HUDEP-2 (cell line): ENCODE data around the gene SIK3.
"Not testable (repeated sequence)": the region's sequence is repeated elsewhere in the genome, so short reads cannot be mapped to it uniquely, and the experiment has no call there.

Experiments used
- DNase-seq, 76 experiments: peaks; one replicate each; lab custom pipeline; 2025; ENCODE audit not compliant: unreplicated experiment in 76 of 76; lab: John Stamatoyannopoulos, UW

The SIK3 gene

GRCh38 chr11:117098269-117099232 lies at the start of gene SIK3:
TSS of gene SIK3 (minus strand) at chr11:117098428. CDS start at chr11:117098415, 13 bp downstream.
- DNase-seq, result peak in 74 of 76 experiments; percentile 15 to 94 (median 86)

DNA sequence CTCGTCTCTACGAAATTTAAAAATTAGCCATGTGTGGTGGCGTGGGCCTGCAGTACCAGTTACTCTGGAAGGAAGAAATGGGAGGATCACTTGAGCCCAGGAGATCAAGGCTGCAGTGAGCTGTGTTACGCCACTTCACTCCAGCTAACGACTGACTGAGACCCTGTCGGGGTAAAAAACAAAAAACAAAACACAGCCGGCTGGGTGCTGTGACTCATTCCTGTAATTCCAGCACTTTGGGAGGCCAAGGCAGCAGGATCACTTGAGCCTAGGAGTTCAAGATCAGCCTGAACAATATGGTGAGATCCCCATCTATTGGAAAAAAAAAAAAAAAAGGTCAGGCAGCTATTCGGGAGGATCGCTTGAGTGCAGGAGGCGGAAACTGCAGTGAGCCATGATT lies 48.3 kb upstream of the SIK3 start:
- no peak for DNase-seq

DNA sequence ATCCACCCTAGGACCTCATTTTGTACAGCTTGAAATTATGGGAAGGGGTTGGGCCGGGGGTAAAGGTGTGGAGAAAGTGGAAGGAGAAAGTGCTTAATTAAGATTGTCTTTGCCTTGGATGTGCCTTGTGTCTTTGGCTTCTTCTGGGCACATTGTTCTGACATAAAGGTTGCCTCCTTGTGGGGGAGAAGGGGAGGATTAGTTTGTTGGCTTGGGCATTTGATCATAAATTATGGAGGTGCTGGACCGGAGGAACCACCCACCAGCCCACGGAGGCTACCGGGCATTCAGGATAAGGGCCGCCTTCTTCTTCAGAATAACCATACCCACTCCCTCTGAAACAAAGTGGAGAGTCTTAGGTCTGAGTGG lies 47.1 kb upstream of the SIK3 start:
- DNase-seq, result peak in 37 of 76 experiments; percentile 2 to 56 (median 27)

GRCh38 chr11:117144477-117145392 lies 46.5 kb upstream of the SIK3 start:
- peak in 52 of 76 experiments; percentile 2 to 70 (median 41) for DNase-seq

DNA sequence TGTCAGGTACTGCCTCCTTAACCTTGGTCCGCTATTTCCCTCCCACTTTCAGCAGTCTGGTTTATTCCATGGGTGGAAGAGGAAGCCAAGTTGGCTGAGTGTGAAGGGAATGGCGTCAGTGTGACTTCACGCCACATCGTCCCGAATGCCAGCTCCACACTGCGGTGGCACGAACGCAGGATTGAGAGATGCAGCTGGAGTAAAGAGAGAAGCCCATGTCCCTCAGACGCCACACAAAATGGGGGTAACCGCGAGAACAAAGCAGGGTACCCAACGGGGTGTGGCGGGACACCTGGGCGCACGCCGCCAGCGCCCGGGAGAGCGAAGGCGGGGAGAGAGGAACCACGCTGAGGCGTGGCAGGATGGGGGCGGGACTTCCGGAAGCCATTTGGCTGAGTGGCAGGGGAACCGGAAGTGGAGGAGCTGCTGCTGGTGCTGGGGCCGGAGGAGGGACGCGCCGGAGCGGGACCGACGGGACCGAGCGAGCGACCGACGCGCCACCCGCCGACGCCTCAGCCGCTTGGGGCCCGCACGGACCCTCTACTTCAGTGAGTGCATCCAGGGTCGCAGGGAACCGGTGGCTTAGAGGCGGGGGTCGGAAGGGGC lies 45.7 kb upstream of the SIK3 start, which contains the start of gene PAFAH1B2:
TSS of gene PAFAH1B2 (plus strand) at position 417 of the 606 bp plus-strand sequence. CDS start 8,161 bp downstream, outside the sequence.
- DNase-seq, result peak in 75 of 76 experiments; percentile 66 to 95 (median 88)

GRCh38 chr11:117143390-117143789 lies 45.2 kb upstream of the SIK3 start:
- DNase-seq, result peak in 52 of 76 experiments; percentile 2 to 56 (median 24)

DNA sequence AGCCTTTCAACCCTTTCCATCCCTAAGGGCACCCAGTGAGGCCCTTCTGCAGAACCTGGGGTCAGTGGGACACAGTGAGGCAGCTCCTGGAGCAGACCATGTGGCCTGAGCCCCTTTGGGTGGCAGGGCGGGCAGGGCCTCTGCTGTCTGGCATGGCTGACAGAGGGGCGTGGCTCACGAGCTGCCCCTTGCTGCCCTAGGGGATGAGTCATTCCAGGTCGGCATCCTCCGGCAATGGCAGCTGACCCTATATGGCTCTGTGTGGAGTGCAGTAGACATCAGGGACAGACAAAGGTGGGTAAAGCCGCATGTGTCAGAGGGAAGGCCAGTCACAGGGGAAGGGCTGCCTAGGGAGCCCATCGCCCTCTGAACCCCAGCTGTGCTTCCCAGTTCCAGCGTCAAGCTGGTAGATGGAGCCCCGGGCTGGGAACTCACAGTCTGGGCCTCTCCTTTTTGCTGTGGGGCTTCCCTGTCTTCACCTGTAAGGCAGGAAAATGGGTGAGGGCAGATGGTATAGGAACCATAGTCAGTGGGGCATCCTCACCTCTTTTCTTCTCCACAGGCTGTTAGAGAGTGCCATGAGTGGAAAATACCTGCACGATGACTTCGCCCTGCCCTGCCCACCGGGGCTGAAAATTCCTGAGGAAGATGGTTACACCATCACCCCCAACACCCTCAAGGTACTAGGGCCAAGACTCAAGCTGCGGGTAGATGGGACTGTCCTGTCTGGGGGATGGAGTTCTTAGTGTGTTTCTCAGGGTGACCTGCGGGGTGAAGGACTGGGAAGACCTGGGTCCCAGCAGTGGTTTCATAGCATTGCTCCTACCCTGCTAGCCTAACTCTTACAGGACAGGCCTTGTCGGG lies 39.2 kb upstream of the SIK3 start:
- not testable (repeated sequence) for DNase-seq

DNA sequence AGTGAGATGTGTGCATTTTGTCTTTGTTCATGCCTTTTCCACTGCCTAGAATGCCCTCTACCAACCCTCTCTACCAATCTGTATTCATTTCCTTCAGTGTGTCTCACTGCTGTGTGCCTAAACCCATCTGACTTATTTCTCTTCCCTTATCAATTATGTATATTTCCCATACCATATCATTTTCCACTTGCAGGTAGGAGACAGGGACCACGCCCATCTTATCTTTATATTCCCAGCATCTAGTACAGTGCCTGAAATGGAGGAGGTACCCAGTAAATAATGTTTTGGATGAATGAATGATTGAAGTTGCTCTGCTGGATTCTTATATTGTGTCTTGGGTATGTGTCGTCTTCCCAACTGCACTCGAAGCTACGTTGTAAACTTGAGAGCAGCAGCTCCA lies 36.8 kb upstream of the SIK3 start:
- peak in 8 of 76 experiments; percentile 6 to 51 (median 24) for DNase-seq

DNA sequence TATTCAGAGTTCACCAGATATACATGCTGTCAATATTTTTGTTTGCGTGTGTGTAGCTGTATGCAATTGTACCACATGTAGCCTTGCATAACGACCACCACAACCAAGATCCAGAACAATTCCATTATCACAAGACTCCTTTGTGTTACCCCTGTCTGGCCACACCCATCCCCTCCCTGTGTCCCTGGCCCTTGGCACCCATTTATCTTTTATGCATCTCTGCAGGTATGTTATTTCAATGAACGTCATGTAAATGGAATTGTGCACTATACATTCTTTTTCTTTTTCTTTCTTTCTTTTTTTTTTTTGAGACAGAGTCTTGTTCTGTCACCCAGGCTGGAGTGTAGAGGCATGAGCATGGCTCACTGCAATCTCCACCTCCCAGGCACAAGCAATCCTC lies 36.2 kb upstream of the SIK3 start:
- no peak for DNase-seq

DNA sequence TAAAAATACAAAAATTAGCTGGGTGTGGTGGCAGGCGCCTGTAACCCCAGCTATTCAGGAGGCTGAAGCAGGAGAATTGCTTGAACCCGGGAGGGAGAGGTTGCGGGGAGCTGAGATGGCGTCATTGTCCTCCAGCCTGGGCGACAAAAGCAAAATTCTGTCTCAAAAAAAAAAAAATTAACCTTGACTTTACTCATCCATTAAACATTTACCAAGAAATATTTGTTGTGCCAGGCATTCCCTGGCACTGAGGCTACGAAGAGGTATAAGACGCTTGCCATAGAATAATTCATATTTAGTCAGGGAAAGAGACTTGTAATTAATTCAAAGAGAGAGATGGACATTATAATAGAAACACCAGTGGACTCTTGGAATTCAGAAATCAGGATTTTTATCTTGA lies 32.7 kb upstream of the SIK3 start:
- no peak for DNase-seq

GRCh38 chr11:117130396-117130795 lies 32.2 kb upstream of the SIK3 start:
- not testable (repeated sequence) for DNase-seq

- DNase-seq, result no peak
Measured at GRCh38 chr11:117128289-117128688, 30.1 kb upstream of the SIK3 start.

GRCh38 chr11:117127171-117127901 lies 29.1 kb upstream of the SIK3 start:
- no peak for DNase-seq

DNA sequence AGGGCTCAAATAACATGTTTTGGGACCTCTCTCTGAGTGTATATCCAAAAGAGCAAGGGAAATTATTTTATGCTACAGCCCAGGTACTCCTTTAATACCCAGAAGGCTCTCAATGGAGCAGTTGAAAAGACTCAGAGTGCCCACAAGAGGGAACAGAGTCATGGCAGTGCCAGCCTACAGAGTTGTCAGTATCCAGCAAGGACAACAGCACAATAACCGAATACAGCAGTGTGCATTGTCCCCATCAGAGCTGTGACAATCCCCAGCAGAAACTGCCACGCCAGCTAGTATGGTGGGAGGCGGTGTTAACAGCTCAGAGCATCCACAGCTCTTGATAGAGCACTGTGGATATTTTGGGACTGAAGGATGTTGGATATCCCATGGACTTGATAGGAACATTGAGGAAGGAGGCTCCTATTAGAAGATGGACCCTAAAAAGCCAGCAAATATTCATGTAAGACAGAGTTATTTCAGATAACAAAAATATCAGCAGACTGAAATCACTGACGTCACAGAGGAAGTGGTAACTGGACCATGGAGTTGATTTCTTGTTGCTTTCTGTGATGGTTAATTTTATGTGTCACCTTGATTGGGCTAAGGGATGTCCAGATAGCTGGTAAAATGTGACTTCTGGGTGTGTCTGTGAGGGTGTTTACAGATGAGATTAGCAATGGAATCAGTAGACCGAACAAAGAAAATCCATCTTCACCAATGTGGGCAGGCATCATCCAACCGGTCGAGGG lies 28.2 kb upstream of the SIK3 start:
- DNase-seq, result no peak

DNA sequence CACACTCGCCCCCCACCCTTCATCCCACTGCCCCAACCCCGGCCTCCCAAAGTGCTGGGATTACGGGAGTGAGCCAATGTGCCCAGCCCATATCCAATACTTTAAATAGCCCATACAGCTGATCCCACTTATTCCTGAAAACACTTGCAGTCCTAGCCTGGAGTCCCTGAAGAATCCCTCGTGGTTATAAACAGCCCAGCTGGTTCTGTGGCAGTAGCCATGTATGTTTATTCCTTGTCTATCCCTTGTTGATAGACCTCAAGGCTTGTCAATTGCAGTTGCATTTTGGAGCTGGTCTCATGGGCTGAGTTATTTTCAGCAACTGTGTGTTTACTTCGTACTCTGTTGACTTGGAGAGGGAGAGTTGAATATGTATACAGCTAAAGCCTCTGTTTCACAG lies 24.3 kb upstream of the SIK3 start:
- DNase-seq, result no peak

DNA sequence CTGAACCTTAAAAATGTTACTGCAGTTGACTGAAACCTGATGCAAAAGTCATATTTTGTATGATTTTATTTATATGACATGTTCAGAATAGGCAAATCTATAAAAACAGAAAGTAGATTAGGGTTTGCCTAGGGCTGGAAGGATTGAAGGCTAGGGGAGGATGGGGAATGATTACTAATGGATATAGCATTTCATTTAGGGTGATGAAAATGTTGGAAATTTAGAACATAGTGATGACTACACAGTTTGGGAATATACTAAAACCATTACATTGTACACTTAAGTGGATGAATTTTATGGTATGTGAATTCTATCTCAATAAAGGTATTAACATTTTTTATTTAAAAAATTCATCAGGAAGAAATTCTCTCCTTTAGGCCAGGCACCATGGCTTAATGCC lies 22.9 kb upstream of the SIK3 start:
- DNase-seq, result no peak

DNA sequence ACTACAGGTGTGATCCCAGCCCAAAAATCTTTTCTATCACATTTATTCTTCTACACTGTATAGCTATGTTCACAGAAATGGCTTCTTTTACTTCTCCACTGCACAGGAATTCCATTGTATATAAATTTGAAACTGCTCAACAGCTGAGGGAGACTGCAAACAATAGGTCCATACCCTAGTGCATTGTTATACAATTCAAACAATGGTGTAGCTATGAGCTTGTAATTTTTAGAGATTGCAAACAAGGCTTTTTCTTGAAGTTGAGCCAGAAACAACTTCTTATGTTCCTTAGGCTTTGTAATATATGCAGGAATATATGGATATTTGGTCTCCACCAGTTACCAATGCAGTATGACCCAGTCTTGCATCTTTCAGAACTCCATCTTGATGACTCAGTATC lies 19.5 kb upstream of the SIK3 start:
- DNase-seq, result no peak

GRCh38 chr11:117112939-117113338 lies 14.7 kb upstream of the SIK3 start:
- not testable (repeated sequence) for DNase-seq
